ENCODE data around the gene ZNF804B.

The ZNF804B gene

DNA sequence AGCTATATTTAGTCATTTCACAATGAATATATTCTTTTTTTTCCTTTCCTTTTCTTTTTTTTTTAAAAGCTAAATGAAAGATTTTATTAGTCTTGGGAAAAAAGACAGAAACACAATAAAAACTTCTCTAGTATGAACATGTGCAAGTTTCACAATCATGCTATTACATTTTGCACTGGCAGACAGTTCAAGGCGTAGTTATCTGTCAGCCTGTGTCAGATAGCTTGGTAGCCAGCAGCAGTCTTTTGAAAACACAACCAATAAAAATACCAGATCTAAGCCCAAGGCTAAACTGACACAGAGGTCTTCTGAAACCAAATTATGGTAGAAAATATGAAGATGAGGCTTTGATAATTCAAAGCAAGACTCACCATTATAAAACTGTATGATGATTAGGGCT, 241.8 kb downstream of the ZNF804B start:
- DNase-seq, result no peak

- peak; percentile 14 for DNase-seq
These were observed 243.8 kb downstream of the ZNF804B start for GRCh38 chr7:89002981-89003956.

DNA sequence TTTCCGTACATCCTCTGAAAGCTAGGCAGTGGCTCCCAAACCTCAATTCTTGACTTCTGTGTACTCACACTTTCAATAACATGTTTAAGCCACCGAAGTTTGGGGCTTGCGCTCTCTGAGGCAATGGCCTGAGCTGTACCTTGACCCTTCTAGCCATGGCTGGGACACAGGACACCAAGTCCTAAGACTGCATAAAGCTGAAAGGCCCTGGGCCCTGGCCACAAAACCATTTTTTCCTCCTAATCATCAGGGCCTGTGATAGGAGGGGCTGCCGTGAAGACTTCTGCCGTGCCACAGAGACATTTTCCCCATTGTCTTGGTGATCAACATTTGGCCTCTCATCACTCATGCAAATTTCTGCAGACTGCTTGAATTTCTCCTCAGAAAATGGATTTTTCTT, 252.5 kb downstream of the ZNF804B start:
- no peak for DNase-seq

- no peak for DNase-seq
These were observed 258.2 kb downstream of the ZNF804B start for GRCh38 chr7:89017695-89018094.

DNA sequence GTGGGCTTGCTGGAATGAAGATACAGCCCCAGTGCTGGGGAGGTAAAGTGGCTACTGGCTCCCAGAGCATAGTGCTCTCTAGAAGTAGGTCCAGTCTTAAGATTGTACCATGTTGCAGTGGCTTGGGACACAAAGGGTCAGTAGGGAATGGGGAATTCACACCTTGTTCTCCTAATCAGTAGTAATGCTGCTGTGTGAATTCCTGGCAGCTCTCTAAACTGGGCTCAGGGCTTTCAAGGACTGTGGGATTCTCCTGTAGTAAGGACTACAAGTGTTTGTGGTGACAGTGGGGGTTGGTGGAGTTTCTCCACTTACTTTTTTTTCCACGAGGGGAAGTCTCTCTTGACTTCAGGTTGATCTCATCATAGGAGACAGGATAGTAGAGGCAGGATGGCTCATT, 262.2 kb downstream of the ZNF804B start:
- no peak for DNase-seq

DNA sequence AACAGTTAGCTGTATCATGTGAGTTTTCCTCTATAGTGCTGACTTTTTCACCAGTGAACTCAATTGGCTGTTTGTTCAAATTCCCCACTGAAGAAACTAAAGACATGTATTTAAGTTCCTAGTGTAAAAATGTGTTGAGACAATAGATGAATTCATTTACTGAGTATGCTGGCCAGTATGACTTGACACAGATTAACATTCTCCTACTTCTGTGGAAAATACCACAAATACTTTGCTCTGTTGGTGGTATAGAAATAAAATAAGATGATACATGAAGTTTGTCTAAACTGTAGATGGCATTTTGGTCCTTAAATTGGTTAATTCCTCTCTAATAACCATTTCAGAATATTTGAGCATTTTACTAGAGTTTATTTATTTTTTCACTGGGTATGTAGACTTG, 263.7 kb downstream of the ZNF804B start:
- no peak for DNase-seq

DNA sequence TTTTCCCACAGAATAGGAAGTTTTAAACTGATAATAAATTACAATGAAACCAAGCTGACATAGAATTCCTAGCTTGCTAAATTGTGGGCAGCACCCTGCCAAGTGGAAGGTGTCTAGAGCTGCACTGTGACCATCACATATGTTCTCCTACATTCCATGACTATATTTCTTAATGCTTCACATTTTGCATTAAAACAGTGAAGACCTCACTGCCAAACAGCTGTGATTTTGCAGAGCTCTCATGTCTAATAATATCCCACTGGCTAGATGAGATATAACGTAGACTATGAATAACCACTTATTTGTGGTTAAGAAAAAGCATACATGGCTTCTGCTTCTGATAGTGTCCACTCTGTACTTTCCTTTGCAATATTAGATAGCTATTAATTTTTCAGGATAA, 264.4 kb downstream of the ZNF804B start:
- DNase-seq, result no peak

DNA sequence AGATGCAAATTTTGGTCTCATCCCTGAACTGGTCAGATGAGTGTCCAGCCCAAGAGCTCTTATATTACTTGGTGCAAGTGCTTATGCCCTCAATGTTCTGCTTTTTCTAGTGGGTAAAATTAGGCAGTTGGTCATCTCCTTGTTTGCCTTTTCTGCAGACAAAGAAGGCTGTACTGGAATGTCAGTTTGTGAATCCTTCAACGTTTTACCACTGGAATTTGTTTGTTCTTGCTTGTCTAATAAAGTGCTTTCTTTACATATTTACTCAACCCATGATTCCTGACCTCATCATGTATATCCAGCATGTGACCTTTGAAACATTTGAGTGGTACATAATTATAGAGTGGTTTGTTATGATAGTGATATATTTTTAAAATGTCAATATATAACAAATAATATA, 268.3 kb downstream of the ZNF804B start:
- no peak for DNase-seq

- DNase-seq, result no peak
These were observed 268.8 kb downstream of the ZNF804B start for GRCh38 chr7:89028319-89028718.

GRCh38 chr7:89029864-89030263, 270.4 kb downstream of the ZNF804B start:
- no peak for DNase-seq

DNA sequence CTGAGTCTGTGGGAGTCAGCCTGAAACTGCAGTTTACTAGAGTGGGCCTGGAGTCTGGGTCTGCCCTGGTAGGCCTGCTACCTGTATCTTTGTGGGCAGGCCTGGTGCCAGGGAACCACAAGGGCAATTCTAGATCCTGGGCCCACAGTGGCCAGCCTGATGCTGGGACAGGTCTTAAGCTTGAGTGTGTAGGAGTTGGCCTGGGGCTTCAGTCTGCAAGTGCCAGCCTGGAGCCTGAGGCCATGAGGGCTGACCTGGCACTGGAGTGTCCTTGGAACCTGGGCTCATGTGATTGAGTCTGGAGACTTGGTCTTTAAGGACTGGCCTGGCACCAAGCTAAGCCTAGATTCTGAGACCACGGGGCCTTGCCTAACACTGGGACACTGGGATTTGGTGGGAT, 281.7 kb downstream of the ZNF804B start:
- no peak for DNase-seq

DNA sequence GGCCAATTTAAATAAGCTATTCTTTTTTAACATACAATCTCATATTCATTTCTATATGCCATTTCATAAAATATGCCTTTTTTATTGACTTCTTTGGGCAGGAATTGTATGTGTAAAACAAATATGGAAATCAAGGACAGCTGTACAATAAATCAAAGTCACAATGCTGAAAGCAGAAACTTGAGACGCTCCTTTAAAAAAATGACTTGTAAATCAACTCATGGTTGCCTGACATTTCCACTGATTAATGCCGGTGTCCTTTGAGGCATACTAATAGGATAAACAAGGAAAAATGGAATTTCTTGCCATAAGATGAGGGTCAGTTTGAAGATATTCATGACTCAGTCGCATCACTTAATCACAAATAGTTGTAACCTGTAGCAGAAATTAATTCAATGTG, 283.4 kb downstream of the ZNF804B start:
- no peak for DNase-seq

DNA sequence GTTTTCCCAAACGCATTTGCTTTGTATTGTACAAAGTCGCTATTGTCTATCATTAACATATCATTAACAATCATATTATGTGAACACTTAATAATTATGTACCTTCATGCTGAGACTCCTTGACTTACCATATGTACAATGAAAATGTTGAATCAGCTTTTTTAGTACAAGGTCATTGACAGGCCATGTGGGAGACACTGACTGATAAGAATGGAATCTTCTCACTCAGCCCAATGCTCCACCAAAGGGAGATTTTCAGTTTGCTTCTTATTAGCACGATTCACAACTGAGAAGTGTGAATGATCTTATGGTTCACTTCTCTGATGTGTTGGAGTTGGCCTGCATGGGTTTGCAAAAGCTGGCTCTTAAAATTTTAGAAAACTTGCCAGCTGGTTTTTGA, 289.5 kb downstream of the ZNF804B start:
- DNase-seq, result no peak

DNA sequence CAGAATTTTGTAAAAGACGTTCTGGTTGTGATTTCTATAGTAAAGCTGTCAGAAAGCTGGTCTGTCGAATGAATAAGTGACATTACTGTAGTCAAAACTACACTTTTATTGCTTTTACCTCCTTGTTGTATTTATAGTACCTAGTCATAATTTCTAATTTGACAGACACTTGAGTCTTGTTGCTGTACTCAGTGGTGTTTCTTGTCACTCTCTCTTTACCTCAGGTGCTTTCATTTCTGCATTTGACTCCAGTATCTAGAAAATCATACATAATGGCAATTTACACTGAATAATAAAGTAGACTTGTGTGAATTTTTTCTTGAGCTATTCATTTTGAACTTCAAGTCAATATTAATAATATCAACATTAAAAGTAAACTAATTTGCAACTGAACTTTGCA, 293.6 kb downstream of the ZNF804B start:
- no peak for DNase-seq

GRCh38 chr7:89054361-89054760, 294.9 kb downstream of the ZNF804B start:
- no peak for DNase-seq

DNA sequence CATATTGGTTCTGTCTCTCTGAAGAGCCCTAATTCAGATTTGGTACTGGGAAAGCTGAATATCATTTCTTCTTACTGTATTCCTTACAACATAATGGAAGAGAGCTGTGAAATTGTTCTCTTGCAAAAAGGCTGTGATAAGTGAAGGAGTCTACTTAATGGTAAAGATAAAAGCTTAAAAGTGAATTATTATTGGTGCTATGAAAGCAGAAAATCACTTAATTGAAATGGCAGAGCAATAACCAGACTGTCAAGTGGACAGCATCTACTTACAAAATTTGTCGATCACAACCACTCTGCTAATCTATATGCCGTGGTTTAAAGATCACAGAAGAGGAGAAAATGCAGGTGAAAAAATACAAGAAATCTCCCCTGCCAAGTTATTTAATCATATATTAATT, 300.7 kb downstream of the ZNF804B start:
- DNase-seq, result no peak

- no peak for DNase-seq
These were observed 305.3 kb downstream of the ZNF804B start for GRCh38 chr7:89064831-89065230.

- DNase-seq, result no peak
These were observed 307.5 kb downstream of the ZNF804B start for GRCh38 chr7:89067048-89067447.

GRCh38 chr7:89072081-89072480, 312.6 kb downstream of the ZNF804B start:
- no peak for DNase-seq

DNA sequence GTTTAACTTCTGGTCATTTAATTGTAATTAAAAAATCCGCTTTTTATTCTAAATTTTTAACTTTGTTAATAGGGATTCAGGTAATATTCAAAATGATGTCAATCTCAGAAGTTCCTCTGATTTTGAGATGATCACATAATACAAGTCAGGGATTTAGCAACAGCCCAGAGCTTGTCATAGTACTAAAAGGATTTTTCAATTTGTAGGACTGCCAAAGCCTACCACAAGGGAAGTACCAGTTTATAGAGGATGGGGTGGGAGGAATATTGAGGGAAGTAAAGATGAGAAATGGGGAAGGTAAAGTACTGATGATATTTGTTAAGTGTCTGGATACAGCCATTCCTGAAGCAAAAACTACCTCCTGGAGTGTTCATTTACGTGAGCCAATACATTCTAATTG, 314.3 kb downstream of the ZNF804B start:
- no peak for DNase-seq

- DNase-seq, result no peak
These were observed 318.5 kb downstream of the ZNF804B start for GRCh38 chr7:89077992-89078391.

GRCh38 chr7:89085580-89085979, 326.1 kb downstream of the ZNF804B start:
- no peak for DNase-seq

GRCh38 chr7:89091550-89091949, 332.1 kb downstream of the ZNF804B start:
- no peak for DNase-seq

GRCh38 chr7:89094269-89094668, 334.8 kb downstream of the ZNF804B start:
- DNase-seq, result no peak

DNA sequence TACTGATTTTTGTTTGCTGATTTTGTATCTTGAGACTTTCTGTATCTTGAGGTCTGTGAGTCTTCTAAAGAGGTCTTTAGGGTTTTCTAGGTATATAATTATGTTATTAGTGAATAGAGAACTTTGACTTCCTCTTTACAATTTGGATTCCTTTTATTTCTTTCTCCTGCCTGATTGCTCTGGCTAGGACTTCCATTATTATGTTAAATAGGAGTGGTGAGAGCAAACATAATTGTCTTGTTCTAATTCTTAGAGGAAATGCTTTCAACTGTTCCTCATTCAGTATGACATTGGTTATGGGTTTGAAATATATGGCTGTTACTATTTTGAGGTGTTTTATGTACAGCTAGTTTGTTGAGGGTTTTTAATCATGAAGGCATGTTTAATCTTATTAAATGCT, 344.1 kb downstream of the ZNF804B start:
- no peak for DNase-seq

Measured in CD4-positive, alpha-beta T cell treated with Interleukin-10 for 1 hour (primary cell).